Brain microvascular endothelial cell (primary cell): Measurements from ENCODE around the gene CALN1.
"Not testable (repeated sequence)": the region's sequence is repeated elsewhere in the genome, so short reads cannot be mapped to it uniquely, and the experiment has no call there.

Experiments used
- DNase-seq: peaks from one replicate; pipeline ENCODE4 v3.0.0-alpha.2; 2020
- H3K27ac ChIP-seq: fragments of 250-450 bp; sonication (Bioruptor Pico); 2 replicates; pipeline ENCODE4 v1.5.1; 2020; ENCODE audit warnings: mild to moderate bottlenecking, moderate library complexity
- H3K27me3 ChIP-seq: fragments of 250-450 bp; sonication (Bioruptor Pico); replicated peaks from 2 replicates; pipeline ENCODE4 v1.5.1; 2020; ENCODE audit warnings: mild to moderate bottlenecking
- H3K36me3 ChIP-seq: fragments of 250-450 bp; sonication (Bioruptor Pico); replicated peaks from 2 replicates; pipeline ENCODE4 v1.5.1; 2020; ENCODE audit warnings: mild to moderate bottlenecking
- H3K4me3 ChIP-seq: 2 replicates; pipeline ENCODE4 v1.5.1; 2011; ENCODE audit warnings: low read depth, mild to moderate bottlenecking, control low read depth, low read length, moderate library complexity
- in situ Hi-C: cut with HindIII; loops from 2 replicates; pipeline ENCODE4 v1.10.0; 2017; ENCODE audit warnings: low sequenced_read_pairs, low pct_ligation_motif_present
- TF ChIP-seq, protein P1 (sequence below): IDR thresholded peaks from 2 replicates; pipeline ENCODE4 v1.5.1; 2011; ENCODE audit warnings: low read depth, mild to moderate bottlenecking, moderate library complexity, low read length, control low read depth, inconsistent platforms; ENCODE audit errors: missing control alignments

CALN1 gene

DNA sequence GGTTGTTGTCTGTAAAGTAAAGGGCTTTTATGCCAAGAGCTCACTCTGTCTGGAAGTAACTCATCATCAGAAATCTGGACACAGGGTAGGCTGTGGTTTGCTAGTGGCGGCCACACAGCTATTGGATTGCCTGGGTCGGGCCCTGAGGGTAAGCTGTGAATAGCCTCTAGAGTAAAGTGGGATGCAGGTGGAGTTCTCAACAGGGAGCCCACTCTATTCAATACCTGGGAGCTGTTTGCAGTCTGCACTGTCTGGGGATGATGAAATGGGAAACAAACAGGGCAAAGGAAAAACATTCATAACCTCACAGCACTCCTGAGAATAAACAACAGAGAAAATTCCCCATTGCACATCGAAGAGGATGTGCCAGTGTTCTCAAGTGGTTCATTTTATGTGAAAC, 582.6 kb downstream of the CALN1 start:
- Histone ChIP-seq H3K27me3 (no peaks in the 10 kb centered on the region), H3K36me3 (no peaks in the 10 kb centered on the region), H3K27ac (no peak overlapping the region), H3K4me3 (no peak overlapping the region)
- in situ Hi-C loops = no loop called here
- TF ChIP-seq, protein P1, sequence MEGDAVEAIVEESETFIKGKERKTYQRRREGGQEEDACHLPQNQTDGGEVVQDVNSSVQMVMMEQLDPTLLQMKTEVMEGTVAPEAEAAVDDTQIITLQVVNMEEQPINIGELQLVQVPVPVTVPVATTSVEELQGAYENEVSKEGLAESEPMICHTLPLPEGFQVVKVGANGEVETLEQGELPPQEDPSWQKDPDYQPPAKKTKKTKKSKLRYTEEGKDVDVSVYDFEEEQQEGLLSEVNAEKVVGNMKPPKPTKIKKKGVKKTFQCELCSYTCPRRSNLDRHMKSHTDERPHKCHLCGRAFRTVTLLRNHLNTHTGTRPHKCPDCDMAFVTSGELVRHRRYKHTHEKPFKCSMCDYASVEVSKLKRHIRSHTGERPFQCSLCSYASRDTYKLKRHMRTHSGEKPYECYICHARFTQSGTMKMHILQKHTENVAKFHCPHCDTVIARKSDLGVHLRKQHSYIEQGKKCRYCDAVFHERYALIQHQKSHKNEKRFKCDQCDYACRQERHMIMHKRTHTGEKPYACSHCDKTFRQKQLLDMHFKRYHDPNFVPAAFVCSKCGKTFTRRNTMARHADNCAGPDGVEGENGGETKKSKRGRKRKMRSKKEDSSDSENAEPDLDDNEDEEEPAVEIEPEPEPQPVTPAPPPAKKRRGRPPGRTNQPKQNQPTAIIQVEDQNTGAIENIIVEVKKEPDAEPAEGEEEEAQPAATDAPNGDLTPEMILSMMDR = no peak
- DNase-seq = no peak

DNA sequence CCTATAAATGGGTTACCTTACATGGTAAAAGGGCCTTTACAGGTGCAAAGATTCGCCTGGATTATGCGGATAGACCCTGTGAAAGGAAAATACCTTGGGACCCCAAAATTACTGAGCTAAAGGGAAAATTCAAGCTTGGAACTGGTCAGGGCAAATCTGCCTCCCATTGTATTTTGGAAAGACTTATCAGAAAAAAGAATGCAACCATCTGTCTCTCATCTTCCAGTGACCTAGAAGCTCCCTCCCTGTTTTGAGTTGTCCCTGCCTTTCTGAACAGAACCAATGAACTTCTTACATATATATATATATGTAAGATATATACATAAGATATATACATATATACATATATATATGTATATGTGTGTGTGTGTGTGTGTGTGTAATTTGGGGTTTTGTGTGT, 583.8 kb downstream of the CALN1 start:
- TF ChIP-seq, protein P1 = no peak
- no peaks in the 10 kb centered on the region for H3K27me3 ChIP-seq
- in situ Hi-C loops = no loop called here
- H3K36me3 ChIP-seq = no peaks in the 10 kb centered on the region
- no peak for DNase-seq
- H3K27ac ChIP-seq = no peak overlapping the region
- no peak overlapping the region for H3K4me3 ChIP-seq

DNA sequence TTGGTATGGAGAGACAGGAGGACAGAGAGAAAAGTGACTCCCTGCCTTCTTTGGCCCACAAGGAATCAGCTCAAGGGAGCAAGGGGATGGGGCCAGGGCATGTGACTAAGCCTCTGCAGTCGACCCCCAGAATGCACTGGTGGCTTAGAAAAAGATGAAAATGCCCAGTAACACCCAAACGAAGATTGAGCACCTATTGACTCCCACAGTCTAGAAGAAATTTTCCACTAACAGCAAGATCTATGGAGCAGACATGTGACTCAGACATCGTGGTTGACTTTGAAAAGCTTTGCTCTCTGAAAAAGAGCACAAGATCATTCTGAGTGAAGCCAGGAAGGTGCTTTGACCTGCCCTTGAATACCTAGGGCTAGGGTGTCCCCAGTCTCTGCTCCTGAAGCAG, 586.0 kb downstream of the CALN1 start:
- H3K27ac ChIP-seq = no peak overlapping the region
- H3K4me3 ChIP-seq = no peak overlapping the region
- H3K36me3 ChIP-seq = no peaks in the 10 kb centered on the region
- no peaks in the 10 kb centered on the region for H3K27me3 ChIP-seq
- TF ChIP-seq, protein P1 = no peak
- in situ Hi-C loops = no loop called here
- DNase-seq = no peak

DNA sequence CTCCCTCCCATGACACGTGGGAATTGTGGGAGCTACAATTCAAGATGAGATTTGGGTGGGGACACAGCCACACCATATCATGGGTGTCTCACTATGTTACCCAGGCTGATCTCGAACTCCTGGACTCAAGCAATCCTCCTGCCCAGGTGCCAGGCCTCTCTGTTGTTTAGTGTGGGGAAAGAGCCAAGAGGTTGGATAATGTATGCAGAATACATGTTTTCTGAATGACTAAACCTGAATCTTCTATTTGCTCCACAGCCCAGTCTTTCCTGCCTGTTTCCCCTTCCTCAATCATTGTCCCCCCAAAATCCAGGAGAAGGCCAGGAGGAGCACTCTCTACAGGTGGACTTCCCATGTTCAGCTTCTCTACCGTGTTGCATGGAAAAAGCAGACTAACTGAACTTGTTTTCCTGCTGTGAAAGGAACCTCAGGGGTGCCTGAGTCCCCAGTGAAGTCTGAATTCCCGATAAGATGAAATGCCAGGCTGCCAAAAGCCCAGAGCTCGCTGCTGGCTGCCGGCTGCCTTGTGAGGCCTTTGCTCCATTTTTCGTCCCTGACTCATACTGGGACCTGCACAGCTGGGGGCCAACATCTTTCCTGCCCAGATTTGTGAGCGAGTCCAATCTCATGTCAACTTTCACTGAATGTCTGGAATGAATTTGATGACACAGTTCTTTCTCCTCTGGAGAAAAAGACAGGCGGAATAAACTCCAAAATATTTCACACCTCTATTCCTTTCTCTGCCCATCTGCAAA, 588.0 kb downstream of the CALN1 start:
- H3K36me3 ChIP-seq = no peaks in the 10 kb centered on the region
- H3K27ac ChIP-seq = peak overlapping the region; percentile 57
- peak; percentile 63 for DNase-seq
- in situ Hi-C loops = no loop called here
- TF ChIP-seq, protein P1 = no peak
- H3K27me3 ChIP-seq = no peaks in the 10 kb centered on the region
- no peak overlapping the region for H3K4me3 ChIP-seq

DNA sequence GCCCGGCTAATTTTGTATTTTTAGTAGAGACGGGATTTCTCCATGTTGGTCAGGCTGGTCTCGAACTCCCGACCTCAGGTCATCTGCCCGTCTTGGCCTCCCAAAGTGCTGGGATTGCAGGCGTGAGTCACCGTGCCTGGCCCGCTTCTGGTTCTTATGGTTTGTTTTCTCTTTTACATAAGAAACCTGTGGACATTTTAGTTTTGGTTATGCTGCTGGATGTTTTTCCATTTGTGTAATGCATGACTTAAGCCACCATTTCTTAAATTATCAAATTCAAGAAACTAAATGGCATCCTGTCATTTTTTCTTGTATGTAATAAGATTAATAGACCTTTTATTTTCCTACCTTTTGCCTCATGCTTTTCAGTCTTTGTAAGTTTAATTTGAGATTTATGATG, 589.7 kb downstream of the CALN1 start:
- H3K27me3 ChIP-seq, in situ Hi-C loops, H3K4me3 ChIP-seq, H3K27ac ChIP-seq, DNase-seq, H3K36me3 ChIP-seq: not testable (repeated sequence)

DNA sequence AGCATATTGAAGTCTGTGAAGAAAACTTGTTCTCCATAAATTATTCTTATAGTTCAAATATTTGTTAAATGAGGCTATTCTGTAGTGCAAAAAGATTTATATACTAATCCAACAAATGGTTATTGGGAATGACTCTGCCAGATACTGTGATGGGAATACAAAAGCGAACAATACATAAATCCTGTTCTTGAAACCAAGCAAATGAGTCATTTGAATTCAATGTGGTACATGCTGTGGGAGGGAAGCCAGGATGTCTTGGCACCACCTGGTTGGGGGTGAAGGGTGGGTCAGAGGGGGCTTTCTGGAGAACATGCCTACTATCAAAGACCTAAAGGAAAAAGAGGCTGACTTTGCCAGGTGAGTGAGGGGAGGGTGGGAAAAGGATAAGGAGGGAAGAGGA, 594.2 kb downstream of the CALN1 start:
- DNase-seq = no peak
- in situ Hi-C loops = no loop called here
- TF ChIP-seq, protein P1 = no peak
- Histone ChIP-seq H3K4me3 (no peak overlapping the region), H3K27me3 (no peaks in the 10 kb centered on the region), H3K36me3 (no peaks in the 10 kb centered on the region), H3K27ac (no peak overlapping the region)
